GM19438 (cell line): ENCODE results near the gene RBCK1.
A peak's percentile ranks its signal among the peaks of the same experiment; 100 is the strongest.

Experiments used
- ATAC-seq: cut with Tn5 transposase; IDR thresholded peaks from one replicate; pipeline ENCODE4 v1.9.1; 2021; ENCODE audit warnings: low read depth; ENCODE audit not compliant: unreplicated experiment

RBCK1 gene

DNA sequence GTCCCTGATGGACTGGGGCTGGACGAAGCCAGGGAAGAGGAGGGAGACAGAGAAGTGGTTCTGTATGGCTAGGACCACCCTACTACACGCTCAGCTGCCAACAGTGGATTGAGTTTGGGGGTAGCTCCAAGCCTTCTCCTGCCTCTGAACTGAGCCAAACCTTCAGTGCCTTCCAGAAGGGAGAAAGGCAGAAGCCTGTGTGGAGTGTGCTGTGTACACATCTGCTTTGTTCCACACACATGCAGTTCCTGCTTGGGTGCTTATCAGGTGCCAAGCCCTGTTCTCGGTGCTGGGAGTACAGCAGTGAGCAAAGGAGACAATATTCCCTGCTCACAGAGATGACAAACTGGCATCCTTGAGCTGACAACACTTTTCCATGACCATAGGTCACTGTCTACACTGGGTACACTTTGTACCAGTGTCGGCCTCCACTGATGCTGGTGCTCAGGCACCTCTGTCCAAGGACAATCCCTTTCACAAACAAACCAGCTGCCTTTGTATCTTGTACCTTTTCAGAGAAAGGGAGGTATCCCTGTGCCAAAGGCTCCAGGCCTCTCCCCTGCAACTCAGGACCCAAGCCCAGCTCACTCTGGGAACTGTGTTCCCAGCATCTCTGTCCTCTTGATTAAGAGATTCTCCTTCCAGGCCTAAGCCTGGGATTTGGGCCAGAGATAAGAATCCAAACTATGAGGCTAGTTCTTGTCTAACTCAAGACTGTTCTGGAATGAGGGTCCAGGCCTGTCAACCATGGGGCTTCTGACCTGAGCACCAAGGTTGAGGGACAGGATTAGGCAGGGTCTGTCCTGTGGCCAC, 11.3 kb upstream of the RBCK1 start:
- no peak for ATAC-seq

DNA sequence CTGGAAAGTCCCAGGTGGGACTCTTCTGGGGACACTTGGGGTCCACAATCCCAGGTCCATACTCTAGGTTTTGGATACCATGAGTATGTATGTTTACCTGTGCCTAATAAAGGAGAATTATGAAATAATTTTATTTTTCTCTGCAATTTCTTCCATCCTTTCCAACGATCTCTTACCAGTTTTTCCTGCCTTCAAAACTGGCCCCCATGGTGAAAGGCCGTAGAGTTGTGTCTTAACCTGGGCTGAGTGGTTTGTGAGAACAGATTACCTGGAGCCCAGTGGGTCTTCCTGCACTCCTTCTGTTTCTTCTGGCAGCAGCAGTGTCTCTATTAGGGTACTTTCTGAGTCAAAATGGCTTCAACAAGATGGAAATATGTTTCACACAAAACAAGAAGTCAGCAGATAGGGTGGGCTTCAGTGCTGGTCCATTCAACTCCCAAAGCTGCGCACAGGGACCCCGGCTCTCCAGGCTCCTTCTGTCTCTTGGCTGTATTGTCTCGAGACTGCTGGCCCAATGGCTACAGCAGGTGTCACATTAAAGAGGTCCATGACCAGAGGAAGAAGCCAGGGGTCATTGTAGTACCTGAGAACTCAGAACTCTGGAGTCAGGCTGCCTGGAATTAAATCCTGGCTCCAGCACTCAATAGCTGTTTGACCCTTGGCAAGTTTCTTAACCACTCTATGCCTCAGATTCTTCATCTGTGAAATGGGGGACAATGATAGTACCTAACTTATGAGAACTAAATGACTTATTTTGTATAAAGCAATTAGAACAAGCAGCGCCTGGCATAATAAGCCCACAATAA, 10.5 kb upstream of the RBCK1 start:
- ATAC-seq, result no peak

DNA sequence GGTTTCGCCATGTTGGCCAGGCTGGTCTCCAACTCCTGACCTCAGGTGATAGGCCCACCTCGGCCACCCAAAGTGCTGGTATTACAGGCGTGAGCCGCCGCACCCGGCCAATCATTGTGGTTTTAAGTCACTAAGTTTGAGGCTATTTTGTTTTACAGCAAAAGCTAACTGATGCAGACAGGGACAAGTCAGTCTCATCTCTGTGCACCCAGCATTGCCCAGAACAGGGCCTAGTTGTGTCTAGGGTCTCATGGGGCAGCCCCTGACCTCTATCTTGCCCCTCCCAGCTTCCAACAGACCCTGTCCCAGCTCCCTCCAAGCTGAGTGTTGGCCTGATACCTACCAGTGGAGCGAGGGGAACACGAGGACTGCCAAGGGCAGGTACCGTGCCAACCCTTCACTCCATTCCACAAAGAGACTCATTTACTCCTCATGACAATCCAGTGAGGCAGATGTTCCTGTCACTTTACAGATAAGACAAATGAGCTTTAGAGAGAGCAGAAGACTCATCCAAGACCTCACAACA, 8.9 kb upstream of the RBCK1 start:
- ATAC-seq, result no peak

DNA sequence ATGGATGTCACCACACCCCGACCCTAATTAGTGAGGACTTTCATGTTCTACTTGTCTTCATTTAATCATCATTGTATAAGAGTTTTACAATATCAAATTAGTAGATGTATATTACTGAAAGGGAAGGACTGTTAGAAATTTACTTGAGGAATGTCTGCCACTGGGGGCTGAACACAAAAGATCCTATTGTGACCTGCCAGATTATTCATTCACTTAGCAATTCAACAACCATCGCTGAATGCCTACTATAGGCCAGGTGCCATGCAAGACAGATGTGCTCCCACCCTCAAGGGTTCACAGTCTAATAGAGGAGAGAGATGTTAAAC, 8.0 kb upstream of the RBCK1 start:
- no peak for ATAC-seq

DNA sequence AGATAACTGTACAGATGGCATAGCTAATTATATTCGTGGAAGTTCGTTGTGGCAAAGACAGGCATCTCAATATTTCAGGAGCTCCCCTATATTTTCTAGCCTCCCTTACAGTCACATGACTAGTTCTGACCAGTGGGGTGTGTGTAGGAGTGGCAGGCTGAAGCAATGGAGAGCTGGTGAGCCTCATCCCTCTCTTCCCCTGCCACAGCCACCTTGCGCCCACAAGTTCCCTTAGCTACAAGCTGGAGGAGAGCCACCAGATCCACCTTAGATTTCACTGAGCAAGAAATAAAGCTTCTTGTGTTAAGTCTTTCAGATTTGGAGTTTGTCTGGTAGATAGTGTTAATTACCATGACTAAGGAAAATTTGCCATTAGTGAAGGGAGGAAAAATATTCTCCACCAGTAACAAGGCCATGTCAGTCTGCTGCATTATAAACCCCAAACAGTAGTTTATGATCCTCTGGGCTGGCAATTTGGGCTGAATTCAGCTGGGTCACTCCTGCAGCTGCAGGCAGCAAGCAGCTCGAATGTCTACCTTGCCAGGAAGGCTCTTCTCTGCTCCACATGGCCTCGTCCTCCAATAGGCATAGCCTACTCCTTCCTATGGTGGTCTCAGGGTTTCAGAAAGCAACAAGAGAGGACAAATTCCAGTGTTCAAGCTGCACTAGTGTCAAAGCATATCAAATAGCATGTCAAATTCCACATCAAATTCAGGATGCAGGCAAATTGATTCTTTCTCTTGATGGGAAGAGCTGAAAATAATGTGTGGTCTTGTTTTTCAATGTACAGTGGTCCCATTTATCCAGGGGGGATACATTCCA, 7.4 kb upstream of the RBCK1 start:
- ATAC-seq, result no peak

DNA sequence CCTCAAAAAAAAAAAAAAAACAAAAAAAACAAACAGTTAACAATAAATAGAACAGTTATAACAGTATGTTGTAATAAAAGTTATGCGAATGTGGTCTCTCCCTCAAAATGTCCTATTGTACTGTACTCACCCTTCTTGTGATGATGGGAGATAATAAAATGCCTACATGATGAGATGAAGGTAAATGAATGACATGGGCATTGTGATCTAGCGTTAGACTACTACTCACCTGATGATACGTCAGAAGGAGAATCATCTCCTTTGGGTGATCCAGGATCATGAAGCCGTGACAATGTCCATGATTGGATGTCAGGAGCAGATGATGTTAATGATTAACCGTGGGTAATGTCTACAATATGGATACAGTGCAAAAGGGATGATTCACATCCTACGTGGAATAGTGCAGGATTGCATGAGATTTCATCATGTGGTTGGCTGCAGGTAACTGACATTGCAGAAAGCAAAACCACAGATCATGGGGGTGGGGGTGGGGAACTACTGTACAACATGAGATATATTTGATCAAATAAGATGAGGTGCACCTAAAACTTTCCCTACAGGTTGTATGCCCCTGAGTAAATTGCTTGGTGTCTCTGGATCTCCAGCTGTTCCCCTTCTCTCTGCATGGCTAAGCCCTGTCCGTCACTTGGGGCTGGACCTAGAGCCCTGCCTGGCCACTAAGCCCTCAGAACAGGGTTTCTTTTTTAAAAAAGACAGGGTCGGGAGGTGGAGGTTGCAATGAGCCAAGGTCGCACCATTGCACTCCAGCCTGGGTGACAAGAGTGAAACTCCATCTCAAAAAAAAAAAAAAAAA, 6.2 kb upstream of the RBCK1 start:
- no peak for ATAC-seq

DNA sequence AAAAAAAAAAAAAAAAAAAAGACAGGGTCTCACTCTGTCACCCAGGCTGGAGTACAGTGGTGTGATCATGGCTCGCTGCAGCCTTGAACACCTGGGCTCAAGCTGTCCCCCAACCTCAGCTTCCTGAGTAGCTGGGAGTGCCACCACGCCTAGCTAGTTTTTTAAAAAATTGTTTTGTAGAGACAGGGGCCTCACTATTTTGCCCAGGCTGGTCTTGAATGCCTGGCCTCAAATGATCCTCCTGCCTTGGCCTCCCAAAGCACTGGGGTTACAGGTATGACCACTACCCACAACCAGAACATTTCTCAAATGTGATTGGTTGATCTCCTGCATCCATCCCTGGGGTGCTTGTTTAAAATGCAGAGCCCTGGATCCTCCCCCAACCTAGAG, 5.6 kb upstream of the RBCK1 start:
- no peak for ATAC-seq

DNA sequence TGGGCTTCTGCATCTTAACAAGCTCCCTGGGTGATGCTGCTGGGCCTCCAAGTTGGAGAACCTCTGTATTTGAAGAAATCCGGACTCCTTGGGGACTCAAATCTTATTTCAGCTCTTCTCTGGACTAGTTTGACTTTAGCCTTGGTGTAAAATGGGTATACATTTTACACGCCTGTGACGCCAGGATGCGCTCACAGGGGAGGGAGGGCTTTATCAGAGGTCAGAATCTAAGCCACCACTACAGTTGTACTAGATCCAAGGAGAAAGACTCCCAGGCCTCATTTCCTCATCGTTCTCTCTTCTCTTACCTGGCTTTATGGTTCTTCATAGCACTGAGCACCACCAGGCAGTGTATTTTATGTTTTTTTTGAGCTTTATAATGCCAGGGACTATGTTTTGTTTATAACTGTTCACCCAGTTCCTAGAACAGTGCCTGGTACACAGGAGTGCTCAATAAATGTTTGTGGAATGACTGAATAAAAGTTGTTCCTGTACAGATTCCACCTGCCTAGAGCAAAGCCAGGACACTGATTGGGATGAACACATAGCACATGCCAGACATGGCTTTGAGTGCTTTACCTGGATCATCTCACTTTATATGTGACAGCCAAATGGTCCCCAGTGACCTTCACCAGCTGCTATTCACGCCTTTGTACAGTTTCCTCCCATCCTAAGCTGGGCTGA, 5.1 kb upstream of the RBCK1 start:
- ATAC-seq, result no peak

DNA sequence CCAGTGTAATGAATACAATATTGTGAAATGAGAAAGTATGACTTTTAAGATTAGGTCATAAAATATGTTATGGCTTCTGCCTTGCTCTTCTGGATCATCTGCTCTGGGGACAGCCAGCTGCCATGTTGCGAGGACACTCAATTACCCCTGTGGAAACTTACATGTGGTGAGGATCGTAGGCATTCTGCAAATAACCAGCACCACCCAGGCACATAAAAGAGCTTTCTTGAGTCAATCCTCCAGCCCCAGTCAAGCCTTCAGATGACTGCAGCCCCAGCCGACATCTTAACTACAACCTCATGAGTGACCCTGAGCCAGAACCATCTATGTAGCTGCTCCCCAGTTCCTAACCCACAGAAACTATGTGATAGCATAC, 4.5 kb upstream of the RBCK1 start:
- ATAC-seq, result no peak

DNA sequence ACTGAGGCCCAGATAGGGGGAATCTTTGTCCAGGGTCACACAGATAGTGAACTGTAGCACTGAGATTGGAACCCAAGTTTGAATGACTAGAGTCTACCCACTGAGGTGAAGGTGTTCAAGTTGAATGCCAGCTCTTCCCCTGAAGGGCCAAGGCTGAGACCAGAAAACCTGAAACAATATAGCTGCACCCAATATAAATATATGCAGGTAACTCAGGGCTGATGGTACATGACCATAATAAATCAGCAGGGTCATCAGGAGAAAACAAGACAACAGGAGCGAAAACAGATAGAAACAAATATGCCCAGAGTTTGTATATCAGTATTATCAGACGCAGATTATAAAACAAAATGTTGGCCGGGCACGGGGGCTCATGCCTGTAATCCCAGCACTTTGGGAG, 4.0 kb upstream of the RBCK1 start:
- no peak for ATAC-seq

DNA sequence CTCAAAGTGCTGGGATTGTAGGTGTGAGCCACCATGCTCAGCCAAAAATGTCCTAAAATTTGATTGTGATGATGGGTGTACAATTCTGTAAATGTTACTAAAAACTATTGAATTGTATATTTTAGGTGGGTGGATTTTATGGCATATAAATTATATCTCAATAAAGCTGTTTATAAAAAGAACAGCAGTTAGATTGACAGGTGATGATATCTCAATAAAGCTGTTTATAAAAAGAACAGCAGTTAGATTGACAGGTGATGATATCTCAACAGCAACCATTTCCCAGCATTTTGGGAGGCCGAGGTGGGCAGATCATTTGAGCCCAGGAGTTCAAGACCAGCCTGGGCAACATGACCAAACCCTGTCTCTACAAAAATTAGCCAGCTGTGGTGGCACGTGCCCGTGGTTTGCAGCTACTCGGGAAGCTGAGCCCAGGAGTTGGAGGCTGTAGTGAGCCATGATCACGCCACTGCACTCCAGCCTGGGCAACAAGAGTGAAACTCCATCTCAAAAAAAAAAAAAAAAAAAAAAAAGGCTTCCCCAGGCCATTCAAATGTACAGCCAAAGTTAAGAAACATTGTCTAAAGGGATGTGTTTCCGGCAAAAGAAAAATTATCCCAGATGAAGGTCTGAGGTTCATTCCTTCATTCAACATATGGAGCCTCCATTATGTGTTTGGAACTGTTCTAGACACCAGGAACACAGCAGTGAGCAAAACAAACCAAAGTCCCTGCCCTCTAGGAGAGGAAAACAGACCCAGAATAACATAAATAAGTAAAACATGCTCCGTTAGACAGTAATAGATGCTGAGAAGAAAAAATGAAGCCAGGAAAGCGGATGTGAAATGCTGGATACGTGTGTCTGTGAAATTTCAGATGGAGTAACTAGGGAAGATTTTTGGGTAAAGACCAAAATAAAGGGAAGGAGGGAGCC, 1.6 kb upstream of the RBCK1 start:
- ATAC-seq, result no peak

DNA sequence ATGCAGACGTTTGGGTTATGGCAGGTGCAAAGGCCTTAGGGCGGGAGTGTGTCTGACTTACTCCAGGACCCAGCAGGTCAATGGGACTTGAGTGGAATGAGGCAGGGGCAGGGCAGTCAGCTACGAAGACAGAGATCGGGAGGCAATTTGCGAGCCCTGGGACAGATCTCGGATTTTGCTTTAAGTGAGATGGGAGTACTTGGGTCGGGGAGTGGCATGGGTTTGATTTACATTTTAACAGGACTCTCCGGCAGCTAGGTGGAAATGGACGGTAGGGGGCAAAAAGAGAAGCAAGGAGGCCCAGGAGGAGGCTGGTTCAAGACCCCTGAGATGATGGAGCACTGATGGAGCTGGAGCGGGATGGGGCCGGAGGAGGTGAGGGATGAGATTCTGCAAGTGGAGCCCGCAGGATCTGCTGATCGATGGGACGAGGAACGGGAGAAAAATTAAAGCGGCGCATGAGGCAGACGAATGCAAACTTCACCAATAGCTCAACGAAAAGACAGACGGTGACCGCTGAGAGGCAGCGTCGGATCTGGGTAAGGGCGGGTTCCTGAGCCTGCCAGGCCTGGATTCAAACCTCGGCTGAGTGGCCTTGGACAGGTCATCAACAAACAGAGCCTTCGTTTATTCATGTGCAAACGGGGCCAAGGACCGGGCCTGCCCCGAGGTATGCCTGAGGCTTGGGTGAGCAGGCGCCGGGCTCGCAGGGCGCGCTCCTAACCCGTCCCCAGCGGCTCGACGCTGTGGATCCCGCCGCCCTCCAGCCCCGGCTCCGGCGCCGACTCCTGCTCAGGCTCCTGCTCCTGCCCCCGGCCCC, 756 bp upstream of the RBCK1 start:
- peak; percentile 47 for ATAC-seq

DNA sequence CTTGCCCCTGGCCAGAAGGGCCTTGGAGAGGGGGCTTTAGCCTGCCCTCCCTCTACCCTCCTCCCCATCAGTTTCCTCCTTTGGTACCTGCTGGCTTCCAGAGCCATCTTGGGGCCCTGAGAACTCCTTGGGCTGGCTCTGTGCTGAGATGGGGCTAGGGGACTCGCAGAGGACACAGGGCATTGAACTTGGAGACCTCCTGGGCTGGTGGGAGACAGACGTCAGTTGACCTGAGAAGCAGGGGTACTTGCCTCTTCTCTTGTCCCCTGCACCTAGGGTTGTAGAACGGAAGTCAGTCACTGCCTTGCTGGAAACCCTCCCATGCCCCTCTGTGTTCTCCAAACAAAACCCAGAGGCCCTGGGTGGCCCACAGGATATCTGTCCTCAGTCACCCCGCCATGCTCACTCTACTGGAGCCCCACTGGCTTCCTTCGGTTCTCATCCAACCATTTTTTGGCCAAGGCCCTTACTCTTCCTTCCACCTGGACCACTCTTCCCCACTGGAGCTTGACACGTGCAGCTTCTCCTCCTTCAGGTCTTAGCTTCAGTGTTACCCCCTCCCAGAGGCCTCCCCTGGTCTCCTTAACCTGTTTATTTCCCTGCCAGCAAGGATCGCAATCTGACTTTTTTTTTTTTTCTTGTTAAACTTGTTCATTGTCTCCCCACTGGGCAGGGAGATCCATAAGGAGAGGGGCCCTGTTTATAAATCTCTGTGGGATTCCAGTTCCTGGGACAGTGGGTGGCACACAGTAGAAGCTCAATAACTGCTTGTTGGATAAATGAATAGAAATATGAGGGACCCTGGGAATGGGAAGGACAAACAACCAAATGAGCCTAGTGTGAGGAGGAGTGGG, 971 bp downstream of the RBCK1 start:
- peak; percentile 12 for ATAC-seq

DNA sequence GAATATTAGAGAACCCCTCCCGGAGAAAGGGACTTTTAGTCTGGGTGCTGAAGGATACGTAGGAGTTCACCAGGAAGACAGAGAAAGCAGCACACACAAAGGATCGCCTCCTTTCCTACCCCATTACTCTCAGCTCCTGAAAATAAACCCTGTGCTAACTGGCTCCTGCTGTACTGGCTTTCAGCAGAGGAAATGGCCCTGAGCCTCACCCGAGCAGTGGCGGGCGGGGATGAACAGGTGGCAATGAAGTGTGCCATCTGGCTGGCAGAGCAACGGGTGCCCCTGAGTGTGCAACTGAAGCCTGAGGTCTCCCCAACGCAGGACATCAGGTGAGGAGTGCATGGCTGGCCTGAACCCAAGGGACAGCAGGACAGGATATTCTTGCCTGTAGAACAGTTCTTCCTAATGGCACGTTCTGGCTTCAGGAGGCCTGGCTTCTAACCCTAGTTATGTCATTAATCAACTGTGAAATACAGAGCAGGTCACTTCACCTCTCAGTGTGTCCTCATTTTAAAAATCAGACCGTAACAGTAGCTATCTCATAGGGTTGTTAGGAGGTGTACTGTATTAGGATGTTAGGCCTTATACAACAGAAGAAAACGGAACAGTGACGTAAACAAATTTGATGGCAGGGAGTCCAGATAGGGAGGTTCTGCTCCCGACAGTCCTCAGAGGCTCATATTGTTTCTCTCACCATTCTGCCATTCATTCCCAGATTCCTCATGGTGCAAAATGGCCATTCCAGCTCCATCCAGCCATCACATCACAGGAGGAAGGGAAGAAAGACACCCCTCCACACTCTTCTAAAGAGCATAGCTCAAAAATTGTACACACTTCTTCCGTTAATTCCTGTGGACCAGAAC, 1.8 kb downstream of the RBCK1 start:
- ATAC-seq, result no peak

DNA sequence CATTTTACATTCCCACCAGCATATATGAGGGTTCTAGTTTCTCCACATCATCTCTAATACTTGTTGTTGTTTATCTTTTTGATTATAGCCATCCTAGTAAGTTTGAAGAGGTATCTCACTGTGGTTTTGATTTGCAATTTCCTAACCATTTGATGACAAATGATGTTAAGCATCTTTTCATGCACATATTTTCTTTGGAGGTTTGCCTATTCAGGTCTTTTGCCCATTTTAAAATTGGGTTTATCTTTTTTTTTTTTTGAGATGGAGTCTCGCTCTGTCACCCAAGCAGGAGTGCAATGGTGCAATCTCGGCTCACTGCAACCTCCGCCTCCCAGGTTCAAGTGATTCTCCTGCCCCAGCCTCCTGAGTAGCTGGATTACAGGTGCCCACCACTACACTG, 4.0 kb downstream of the RBCK1 start:
- ATAC-seq, result no peak

DNA sequence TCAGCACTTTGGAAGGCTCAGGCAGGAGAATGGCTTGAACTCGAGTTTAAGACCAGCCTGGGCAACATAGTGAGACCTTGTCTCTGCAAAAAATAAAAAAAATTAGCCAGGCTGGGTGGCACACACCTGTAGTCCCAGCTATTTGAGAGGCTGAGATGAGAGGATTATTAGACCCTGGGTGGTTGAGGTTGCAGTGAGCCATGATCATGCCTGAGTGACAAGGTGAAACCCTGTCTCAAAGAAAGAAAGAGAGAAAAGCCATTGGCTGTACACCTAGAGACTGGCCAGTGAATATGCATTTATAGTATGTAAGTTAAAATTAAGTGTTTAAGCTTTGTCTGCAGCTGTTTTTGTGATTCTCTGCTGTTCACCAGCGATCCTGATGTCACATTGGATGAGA, 6.1 kb downstream of the RBCK1 start:
- no peak for ATAC-seq
